ENCODE measurements around the gene JAKMIP1.

JAKMIP1 gene

DNA sequence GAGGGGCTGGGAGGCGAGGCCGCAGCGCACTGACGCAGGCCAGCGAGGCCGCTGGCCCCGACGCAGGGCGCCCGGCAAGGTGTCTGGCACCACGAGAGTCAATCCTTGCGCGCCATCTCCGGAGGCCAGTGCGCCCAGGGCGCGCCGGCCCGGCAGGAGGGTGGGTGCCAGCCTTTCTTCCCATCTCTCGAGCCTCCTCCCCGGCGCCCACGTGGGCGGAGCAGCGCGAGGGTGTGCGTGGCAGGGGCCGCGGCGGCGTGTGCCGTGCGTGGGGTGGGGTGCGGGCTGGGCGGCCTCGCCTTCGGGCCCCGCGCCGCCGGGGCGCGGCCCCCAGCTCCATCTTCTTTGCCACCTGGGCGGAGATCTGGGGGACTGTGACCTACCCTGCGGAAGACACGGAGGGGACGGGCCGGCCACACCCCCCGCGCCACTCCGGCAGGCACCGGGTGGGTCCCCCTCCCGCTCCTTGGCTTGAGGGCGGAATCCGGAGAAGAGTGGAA is 877 bp downstream of the JAKMIP1 start:
- no peak for DNase-seq

- no peak for DNase-seq
These were observed 1.5 kb downstream of the JAKMIP1 start for GRCh38 chr4:6198768-6199421.

DNA sequence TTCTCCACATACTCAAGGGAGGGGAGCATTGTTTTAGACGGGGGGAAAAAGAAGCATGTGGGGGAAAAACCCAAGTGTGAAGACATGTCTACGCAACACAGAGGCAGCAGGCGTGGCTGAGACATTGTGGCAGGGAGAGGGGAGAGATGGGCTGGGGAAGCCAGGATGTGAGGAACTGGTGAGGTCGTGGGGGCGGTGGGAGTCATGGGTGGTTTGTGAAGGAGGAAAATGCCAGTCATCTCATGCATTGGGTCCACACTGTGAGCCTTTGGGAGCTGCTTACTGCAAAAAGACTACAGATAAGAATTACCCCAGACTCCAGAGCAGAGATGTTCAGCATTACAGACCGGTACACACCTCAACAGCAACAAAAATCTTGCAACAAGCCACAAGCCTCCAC is 2.1 kb downstream of the JAKMIP1 start:
- DNase-seq = no peak

DNA sequence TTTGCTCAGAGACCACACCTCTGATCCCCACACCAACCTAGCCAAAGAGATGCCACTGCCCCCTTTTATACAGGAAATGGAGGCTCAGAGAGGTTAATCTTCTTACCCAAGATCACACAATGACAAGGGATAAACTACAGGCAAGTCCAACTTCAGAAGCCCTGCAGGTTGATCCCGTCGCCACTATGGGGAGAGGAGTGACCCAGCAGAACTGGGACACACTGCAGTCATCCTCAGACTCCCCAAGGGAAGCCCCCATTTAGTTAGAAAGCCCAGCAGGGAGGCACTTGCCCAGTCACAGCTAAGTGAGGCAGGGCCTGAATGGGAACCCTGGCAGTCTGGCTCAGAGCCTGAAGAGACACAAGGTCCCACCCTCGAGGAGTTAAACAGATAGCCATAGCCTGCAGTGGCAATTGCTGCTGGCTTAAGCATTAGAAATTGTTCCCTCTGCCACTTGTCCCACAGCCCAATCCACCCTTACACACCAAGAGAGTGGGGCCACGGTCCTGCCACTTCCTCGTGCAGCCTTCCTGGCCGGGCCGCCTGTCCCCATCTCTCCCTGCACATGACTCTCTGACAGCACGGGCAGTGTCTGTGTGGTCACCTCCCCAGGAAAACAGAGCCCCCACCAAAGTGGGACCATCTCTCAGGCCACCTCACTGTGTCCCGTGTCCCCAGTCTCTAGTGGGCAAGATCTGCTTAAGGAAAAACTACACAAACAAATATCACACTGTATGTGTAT is 2.7 kb downstream of the JAKMIP1 start:
- no peak for DNase-seq

GRCh38 chr4:6196871-6197270 is 3.5 kb downstream of the JAKMIP1 start:
- no peak for DNase-seq

- DNase-seq = no peak
These were observed 4.0 kb downstream of the JAKMIP1 start for GRCh38 chr4:6196324-6196723.

GRCh38 chr4:6195602-6196319 is 4.6 kb downstream of the JAKMIP1 start:
- DNase-seq = no peak

DNA sequence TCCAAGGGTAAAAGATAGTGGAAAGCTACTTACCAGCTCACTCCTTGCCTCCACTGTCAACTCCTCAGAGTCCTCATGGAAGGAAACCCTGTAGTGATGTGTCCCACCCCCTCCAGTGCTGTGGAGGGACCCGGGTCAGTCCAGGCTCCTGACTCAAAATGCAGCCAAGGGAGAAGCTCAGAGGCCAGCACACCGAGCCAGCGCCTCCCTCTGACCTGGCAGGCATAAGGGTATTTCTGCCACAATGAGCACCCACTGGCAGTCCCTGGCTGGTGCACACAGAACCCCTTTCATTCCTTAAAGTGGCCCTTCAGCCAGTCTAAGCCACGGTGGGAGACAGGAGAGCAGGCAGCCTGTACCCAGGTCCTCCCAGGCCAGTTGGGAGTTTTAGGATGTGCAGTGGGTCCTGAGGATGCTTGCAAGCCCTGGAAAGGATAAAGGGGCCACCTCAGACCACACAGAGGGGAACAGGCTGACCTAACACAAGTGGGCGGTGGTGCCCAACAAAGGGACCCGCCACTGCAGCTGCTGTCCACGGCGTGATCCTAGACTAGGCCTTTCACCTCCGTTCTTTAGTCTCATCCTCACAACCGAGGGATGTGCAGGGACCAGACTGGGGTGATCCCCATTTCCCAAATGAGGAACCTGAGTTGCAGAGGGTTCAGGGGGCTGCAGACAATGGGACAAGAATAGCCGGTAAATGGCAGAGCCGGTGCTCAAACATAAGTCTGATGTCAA is 5.7 kb downstream of the JAKMIP1 start:
- no peak for DNase-seq

- DNase-seq = no peak
These were observed 7.0 kb downstream of the JAKMIP1 start for GRCh38 chr4:6193399-6193798.

DNA sequence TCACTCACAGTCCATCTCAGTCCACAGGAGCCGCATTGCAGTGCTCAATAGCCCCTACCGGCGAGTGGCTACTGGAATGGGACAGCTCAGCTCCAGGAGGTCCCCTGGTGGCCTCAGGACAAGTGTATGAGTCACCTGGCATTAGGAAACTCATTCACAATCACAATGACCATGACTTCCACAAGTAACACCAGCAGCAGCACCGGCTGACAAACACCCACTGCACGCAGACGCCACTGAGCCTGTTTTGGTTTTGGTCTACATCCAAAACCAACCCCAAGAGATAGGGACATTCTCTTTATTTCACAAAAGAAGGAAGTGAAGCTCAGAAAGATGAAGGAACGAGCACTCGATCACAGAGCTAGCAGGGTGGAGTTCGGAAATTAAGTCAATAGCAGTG is 8.1 kb downstream of the JAKMIP1 start:
- DNase-seq = no peak

- no peak for DNase-seq
These were observed 8.8 kb downstream of the JAKMIP1 start for GRCh38 chr4:6191448-6192130.

DNA sequence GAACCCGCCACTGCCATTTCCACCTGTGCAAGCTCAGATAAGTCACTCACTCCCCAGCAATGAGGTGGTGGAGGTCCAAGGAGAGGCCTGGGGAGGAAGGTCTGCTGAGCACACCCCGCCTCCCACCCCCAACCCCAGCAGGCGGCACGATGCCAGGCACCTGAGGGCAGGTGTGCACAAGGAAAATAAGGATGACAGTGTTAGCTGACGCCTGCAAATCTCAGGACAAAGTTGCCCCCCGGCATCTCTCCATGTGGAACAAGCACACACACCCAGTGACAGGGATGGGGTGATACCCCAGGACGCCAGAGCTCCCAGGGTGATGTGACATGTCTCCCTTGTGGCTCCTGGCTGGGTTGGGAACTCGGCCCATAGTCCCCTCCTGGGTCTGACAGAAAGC is 9.9 kb downstream of the JAKMIP1 start:
- DNase-seq = no peak

DNA sequence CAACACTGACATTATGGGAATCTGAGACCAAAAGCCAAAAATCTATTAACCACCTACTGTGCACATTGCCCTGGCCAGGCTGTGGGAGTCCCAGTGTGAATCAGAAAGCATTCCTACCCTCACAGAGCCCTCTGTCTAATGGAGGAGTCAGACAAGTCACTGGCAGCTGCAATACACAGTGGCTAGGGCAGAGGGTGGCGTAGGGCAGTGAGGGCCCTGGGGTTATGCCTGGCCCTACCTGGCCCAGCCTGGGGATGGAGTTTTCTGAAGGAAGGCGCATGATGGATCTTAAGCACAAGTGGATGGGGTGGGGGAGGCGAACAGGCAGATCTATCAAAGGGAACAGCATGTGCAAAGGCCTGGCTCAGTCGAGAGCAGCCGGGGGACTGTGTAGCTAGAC is 10.8 kb downstream of the JAKMIP1 start:
- no peak for DNase-seq

DNA sequence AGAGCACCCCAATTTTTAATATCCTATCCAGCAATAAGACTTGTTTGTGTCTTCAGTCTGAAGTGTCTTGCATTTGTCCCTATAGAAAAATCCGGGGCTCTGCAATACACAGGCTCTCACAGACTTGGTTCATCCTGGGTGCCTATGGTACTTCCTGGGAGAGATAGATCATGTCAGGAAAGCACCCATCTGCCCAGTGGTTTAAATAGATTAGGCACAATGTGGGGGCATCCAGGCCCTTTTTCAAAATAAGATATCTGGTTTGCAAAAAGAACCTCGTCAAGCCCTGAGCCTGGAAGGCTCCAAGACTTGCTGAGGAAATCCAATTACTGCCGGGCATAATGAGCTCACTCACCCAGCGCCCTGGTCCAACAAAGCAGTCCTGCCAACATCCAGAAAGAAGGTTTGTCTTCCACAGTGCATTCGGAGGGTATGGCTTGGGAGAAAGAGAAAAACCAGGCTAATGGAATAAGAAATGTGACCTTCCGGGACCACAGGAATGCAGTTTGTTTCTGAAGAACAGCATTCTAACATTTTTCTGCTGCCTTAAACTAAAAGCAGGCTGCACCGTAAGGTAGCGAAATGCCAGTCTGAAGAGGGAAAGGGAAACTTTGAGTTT is 11.6 kb downstream of the JAKMIP1 start:
- no peak for DNase-seq

DNA sequence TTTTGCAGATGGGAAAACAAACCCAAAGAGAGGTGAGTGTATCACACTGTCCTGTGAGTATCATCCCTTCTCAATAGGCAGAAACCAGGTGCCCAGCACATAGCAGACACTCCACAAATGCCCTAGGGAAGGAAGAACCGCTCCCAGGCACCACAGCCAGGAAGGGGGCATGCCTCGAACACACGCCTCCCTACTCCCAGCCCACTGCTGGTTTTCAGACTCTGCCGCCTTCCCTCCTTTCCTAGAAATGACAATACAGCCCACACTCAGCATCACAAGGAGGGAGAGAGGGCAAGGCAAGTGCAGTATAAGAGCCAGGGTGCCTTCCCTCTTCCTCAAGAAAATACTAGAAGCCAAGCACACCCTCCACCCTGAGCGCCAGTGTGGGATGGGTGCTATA is 16.2 kb downstream of the JAKMIP1 start:
- DNase-seq = no peak

GRCh38 chr4:6183740-6184139 is 16.6 kb downstream of the JAKMIP1 start:
- no peak for DNase-seq

DNA sequence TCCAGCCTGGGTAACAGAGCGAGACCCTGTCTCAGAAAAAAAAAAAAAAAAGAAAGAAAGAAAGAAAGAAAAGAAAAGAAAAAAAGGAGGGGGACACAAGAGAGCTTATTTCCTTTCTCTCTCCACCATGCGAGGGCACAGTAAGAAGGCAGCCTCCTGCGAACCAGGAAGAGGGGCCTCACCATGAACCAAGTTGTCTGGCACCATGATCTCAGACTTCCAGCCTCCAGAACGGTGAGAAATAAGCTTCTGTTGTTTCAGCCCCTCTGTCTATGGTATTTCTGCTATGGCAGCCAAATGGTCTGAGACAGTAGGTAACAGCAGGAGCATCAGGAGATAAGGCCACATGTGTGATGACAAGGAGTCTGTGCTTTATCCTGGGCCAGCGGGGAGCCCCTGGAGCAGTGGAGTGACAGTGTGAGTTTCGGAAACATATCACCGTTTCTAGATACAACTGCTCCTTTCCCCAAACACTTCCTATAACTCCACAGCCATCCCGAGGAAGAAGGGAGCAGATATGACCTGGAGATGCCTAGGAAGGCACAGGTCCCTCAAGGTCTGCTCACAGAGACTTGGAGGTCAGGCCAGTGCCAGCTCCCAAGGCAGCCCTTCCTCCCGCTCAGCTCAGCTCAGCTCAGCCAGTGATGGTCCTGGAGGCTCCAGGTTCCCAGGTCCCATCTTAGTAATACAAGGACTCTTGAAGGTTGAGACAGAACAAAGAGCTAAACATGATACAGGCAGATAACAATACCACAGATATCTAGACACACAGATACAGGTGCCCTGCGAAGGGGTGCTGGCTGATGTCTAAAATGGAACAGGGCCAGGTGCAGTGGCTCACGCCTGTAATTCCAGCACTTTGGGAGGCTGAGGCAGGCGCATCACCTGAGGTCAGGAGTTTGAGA is 17.7 kb downstream of the JAKMIP1 start:
- DNase-seq = no peak

DNA sequence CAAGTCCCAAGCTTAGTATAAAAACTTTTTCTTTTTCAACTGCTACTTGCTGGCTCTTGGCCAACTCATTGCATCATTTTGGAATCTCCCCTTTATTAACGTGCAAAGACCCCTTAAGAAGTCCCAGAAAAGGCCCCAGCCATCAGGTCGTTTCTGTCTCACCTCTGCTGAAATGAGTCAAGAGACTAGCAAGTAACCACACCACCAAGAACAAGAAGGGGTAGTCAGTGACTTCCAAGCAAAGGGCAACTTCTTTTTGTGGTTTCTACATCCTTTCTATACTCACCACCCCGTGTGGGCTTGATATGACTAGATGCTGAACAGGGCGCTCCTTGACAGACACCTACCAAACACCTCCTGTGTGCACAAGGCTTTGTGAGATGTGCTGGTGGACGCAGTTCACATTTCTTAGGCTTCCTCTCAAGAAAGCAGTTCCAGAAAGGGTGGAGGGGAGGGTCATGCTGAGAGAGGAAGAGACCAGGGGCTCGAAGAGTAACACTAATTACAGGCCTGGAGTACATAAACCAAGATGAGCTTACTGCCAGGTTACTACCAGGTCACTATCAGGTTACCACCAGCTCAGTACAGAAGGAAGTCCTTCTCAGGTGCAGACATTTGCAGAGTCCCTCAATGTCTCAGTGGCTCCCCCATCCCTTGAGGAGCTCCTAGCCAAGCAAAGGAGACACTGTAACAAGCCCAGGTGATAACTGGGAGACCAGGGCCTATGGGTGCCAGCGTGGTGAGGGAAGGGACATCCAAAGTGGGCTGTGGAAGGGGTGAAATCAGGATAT is 19.3 kb downstream of the JAKMIP1 start:
- peak; percentile 13 for DNase-seq

DNA sequence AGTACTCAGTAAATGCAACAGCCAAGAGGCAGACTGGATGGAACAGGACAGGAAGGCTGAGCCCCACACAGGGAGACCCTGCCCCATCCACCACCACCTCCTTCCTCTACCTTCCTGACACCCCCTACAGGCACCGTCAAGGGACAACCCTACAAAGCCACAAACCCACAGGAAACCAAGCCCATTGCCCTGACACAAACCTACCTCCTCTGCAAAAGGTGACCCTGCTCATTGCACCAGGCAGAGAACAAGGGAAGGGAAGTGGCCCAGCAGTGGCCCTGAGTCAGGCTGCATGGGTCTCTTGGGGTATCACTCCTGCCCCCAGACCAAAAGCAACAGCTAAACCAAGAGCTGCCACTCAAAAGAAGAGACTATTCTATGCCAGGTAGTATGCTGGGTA is 21.0 kb downstream of the JAKMIP1 start:
- DNase-seq = no peak

GRCh38 chr4:6178757-6179156 is 21.6 kb downstream of the JAKMIP1 start:
- no peak for DNase-seq
